K562 (cell line): ENCODE results near the gene HNRNPH3. TPM values are rescaled to one million over a fixed set of nuclear protein-coding genes. Genes with fewer than 3 reads are reported as not detected.

Experiments used
- ATAC-seq: fragments of 200-7000 bp; cut with Tn5 transposase; 3 replicates; pipeline ENCODE4 v1.9.1; 2020; ENCODE audit warnings: moderate library complexity
- BruUV-seq: library from RNA; stranded (reverse); fragments of 400-500 nt; replicated peaks from 2 replicates; lab custom pipeline; 2021; lab: Mats Ljungman, UMichigan
- CTCF ChIA-PET: fragments of 300-600 bp; formaldehyde crosslinking; extraction: SDS; loops from one replicate; lab custom pipeline; 2021; ENCODE audit warnings: low intra/inter-chr PET ratio; lab: Yijun Ruan, JAX
- POLR2A ChIA-PET: fragments of 300-600, 350-650 bp; sonication (Branson Sonifier 250); formaldehyde crosslinking; extraction: SDS; loops from one replicate; lab custom pipeline; 2021; ENCODE audit warnings: antibody characterized with exemption, inconsistent platforms; lab: Yijun Ruan, JAX
- DNase-seq, 4 experiments: peaks; one replicate each; pipeline versions ENCODE4 v3.0.0 to v3.0.0-alpha.2; 2011 to 2018; ENCODE audit warnings: low spot score in 3 of 4, mixed read lengths in 3 of 4; ENCODE audit errors: extremely low read depth in 1 of 4
- FAIRE-seq: peaks from 2 replicates; lab custom pipeline; 2011; peaks lifted over from hg19 to GRCh38; lab: Jason Lieb, UNC
- H2AFZ ChIP-seq: 2 replicates; pipeline ENCODE4 v1.6.0; 2011; ENCODE audit warnings: low read depth, low read length, control low read depth, inconsistent platforms
- H3K27ac ChIP-seq: fragments of 200-600 bp; 3 replicates; pipeline ENCODE4 v1.8.0; 2011; ENCODE audit warnings: low read depth, mild to moderate bottlenecking, control low read depth, inconsistent platforms, low read length, moderate library complexity, mixed read lengths; ENCODE audit errors: extremely low read depth
- H3K27me3 ChIP-seq, 2 experiments: fragments of 300-600 bp in 1 of 2; 2 replicates in 1 of 2; 3 replicates in 1 of 2; pipeline versions ENCODE4 v1.6.0 to v1.8.0; 2011; ENCODE audit warnings: inconsistent platforms in 2 of 2, low read length in 2 of 2, mild to moderate bottlenecking in 1 of 2, mixed read lengths in 1 of 2, moderate library complexity in 1 of 2; ENCODE audit not compliant: control insufficient read depth in 2 of 2, insufficient read depth in 2 of 2
- H3K36me3 ChIP-seq: fragments of 300-600 bp; 3 replicates; pipeline ENCODE4 v1.8.0; 2011; ENCODE audit warnings: mild to moderate bottlenecking, low read length, inconsistent platforms; ENCODE audit not compliant: control insufficient read depth, insufficient read depth
- H3K4me1 ChIP-seq, 2 experiments: fragments of 200-600 bp in 1 of 2; replicated peaks in 1 of 2; 2 replicates in 1 of 2; 3 replicates in 1 of 2; pipeline versions ENCODE4 v1.5.1 to v1.8.0; 2011; ENCODE audit warnings: inconsistent platforms in 2 of 2, low read length in 2 of 2, mild to moderate bottlenecking in 1 of 2, mixed read lengths in 1 of 2, moderate library complexity in 1 of 2; ENCODE audit not compliant: control insufficient read depth in 2 of 2, insufficient read depth in 2 of 2
- H3K4me2 ChIP-seq: 2 replicates; pipeline ENCODE4 v1.6.1; 2011; ENCODE audit warnings: low read length, control low read depth, inconsistent platforms, mixed read lengths; ENCODE audit not compliant: insufficient read depth
- H3K4me3 ChIP-seq: fragments of 200-600 bp; sonication (generic), shearing (Covaris generic); 2 replicates; pipeline ENCODE4 v1.5.1; 2016; ENCODE audit warnings: control low read depth, inconsistent platforms
- H3K79me2 ChIP-seq: fragments of 200-600 bp; 3 replicates; pipeline ENCODE4 v1.8.0; 2011; ENCODE audit warnings: low read length, inconsistent platforms; ENCODE audit not compliant: control insufficient read depth, insufficient read depth
- H3K9ac ChIP-seq, 2 experiments: 2 replicates each; pipeline versions ENCODE4 v1.6.0 to v1.6.1; 2011; ENCODE audit warnings: low read depth in 2 of 2, low read length in 2 of 2, control low read depth in 1 of 2, inconsistent platforms in 1 of 2, mild to moderate bottlenecking in 1 of 2, mixed read lengths in 1 of 2; ENCODE audit not compliant: insufficient read depth in 1 of 2
- H3K9me1 ChIP-seq: one replicate; pipeline ENCODE4 v1.6.0; 2011; ENCODE audit warnings: inconsistent platforms, mild to moderate bottlenecking, low read length, moderate library complexity; ENCODE audit not compliant: control insufficient read depth, insufficient read depth
- H3K9me3 ChIP-seq: replicated peaks from 2 replicates; pipeline ENCODE4 v1.5.1; 2011; ENCODE audit warnings: low read depth, low read length, inconsistent platforms; ENCODE audit not compliant: control insufficient read depth, insufficient read depth
- H4K20me1 ChIP-seq: replicated peaks from 2 replicates; pipeline ENCODE4 v1.6.1; 2011; ENCODE audit warnings: low read length, inconsistent platforms, mixed read lengths; ENCODE audit not compliant: control insufficient read depth, insufficient read depth
- EP300 ChIP-seq: IDR thresholded peaks from 2 replicates; pipeline ENCODE4 v1.6.1; 2012; ENCODE audit warnings: low read length, improper control_type of control experiment
- MED1 ChIP-seq: sonication (generic); formaldehyde crosslinking; IDR thresholded peaks from 2 replicates; pipeline ENCODE4 v1.8.1; 2023; ENCODE audit warnings: missing genetic modification reagents, borderline replicate concordance
- MYBL2 ChIP-seq, 2 experiments: fragments of 450-650 bp in 1 of 2; sonication (generic) in 1 of 2; formaldehyde crosslinking in 1 of 2; IDR thresholded peaks; 2 replicates each; pipeline versions ENCODE4 v1.6.1 to v1.8.1; 2017 to 2022; ENCODE audit warnings: borderline replicate concordance in 1 of 2, inconsistent platforms in 1 of 2, low read depth in 1 of 2, mild to moderate bottlenecking in 1 of 2, missing genetic modification reagents in 1 of 2, moderate library complexity in 1 of 2
- MYNN ChIP-seq, 2 experiments: sonication (generic); formaldehyde crosslinking in 1 of 2; IDR thresholded peaks; 2 replicates each; pipeline versions ENCODE4 v1.5.0 to v1.6.1; 2016 to 2020; ENCODE audit warnings: antibody characterized with exemption in 1 of 2, missing genetic modification reagents in 1 of 2
- NEUROD1 ChIP-seq: fragments of 150-350 bp; IDR thresholded peaks from 2 replicates; pipeline ENCODE4 v1.6.1; 2014; ENCODE audit warnings: borderline replicate concordance, low read length, low read depth; ENCODE audit not compliant: partially characterized antibody
- NR2C2 ChIP-seq, 2 experiments: fragments of 200-800 bp in 1 of 2; sonication (Bioruptor generic) in 1 of 2; sonication (generic) in 1 of 2; formaldehyde crosslinking in 1 of 2; IDR thresholded peaks; 2 replicates each; pipeline versions ENCODE4 v1.6.1 to v1.8.0; 2016 to 2022; ENCODE audit warnings: mild to moderate bottlenecking in 1 of 2, missing compliant biosample characterization in 1 of 2, missing genetic modification characterization in 1 of 2, missing genetic modification reagents in 1 of 2
- PHTF2 ChIP-seq: fragments of 250-450 bp; sonication (Bioruptor Pico); IDR thresholded peaks from 2 replicates; pipeline ENCODE4 v1.5.0; 2021; ENCODE audit warnings: mild to moderate bottlenecking
- POLR2AphosphoS5 ChIP-seq: IDR thresholded peaks from 2 replicates; pipeline ENCODE4 v1.6.1; 2011; ENCODE audit warnings: mild to moderate bottlenecking, low read depth, low read length, moderate library complexity; ENCODE audit not compliant: control insufficient read depth, insufficient read depth
- PRMT5 ChIP-seq: sonication (generic); formaldehyde crosslinking; IDR thresholded peaks from 2 replicates; pipeline ENCODE4 v1.5.0; 2020; ENCODE audit warnings: missing genetic modification reagents
- THRAP3 ChIP-seq: fragments of 450-650 bp; IDR thresholded peaks from 2 replicates; pipeline ENCODE4 v1.6.1; 2016; ENCODE audit warnings: mild to moderate bottlenecking, inconsistent platforms, borderline replicate concordance
- ZC3H8 ChIP-seq: fragments of 450-650 bp; IDR thresholded peaks from 2 replicates; pipeline ENCODE4 v1.6.1; 2017
- ZNF217 ChIP-seq: sonication (generic); formaldehyde crosslinking; IDR thresholded peaks from 2 replicates; pipeline ENCODE4 v1.8.0; 2022; ENCODE audit warnings: mild to moderate bottlenecking, missing genetic modification reagents
- ZNF507 ChIP-seq: conservative IDR thresholded peaks from 2 replicates; pipeline ENCODE4 v1.6.1; 2017; ENCODE audit warnings: missing genetic modification characterization, missing compliant biosample characterization
- ZNF57 ChIP-seq: fragments of 450-650 bp; formaldehyde crosslinking; IDR thresholded peaks from 2 replicates; pipeline ENCODE4 v1.4.0; 2020; ENCODE audit warnings: mild to moderate bottlenecking, moderate library complexity
- ZNF586 ChIP-seq: fragments of 450-650 bp; formaldehyde crosslinking; conservative IDR thresholded peaks from 2 replicates; pipeline ENCODE4 v1.4.0; 2020; ENCODE audit warnings: mild to moderate bottlenecking, moderate library complexity
- ZNF699 ChIP-seq: fragments of 250-450 bp; sonication (Bioruptor Pico); IDR thresholded peaks from 2 replicates; pipeline ENCODE4 v1.8.0; 2021; ENCODE audit warnings: mild to moderate bottlenecking, moderate library complexity; ENCODE audit not compliant: insufficient replicate concordance
- WGBS: fragments of 100-300 bp; shearing (Covaris generic); methylation state at CpG from one replicate; pipeline ENCODE4 v1.1.6; 2016; ENCODE audit warnings: low coverage, mixed read lengths; ENCODE audit not compliant: insufficient coverage; ENCODE audit errors: missing lambda C conversion rate; 5-methylcytosine and 5-hydroxymethylcytosine counted together
- in situ Hi-C: fragments of 300-500 bp; cut with MboI; formaldehyde crosslinking; loops from 4 replicates; pipeline ENCODE4 v1.15.0; 2018; ENCODE audit warnings: inconsistent platforms, mixed read lengths
- intact Hi-C: fragments of 100-400 bp; cut with micrococcal nuclease; formaldehyde crosslinking; loops from 2 replicates; pipeline ENCODE4 v1.14.2; 2022
- polyA plus RNA-seq, 8 experiments: library from polyadenylated mRNA; depleted of rRNA in 4 of 8; stranded (reverse) in 5 of 8; unstranded in 3 of 8; fragments of >200 nt; fragmentation: Nextera tagmentation in 2 of 8; fragmentation: Illumina TruSeq in 1 of 8; extraction: Ambion mirVana in 2 of 8; extraction: Trizol in 1 of 8; gene quantifications; 2 replicates each; pipeline versions ENCODE4 v1.2.1 to v1.2.3, GENCODE V29; 2011 to 2014; ENCODE audit warnings: inconsistent platforms in 1 of 8, missing spikeins in 1 of 8
- total RNA-seq, 7 experiments: library from RNA; depleted of rRNA in 6 of 7; stranded (reverse); fragments of >200 nt in 6 of 7; fragmentation: Illumina TruSeq in 2 of 7; extraction: Trizol in 2 of 7; gene quantifications; 2 replicates each; pipeline versions ENCODE4 v1.2.1 to v1.2.3, GENCODE V29; 2011 to 2021; ENCODE audit warnings: low replicate concordance in 1 of 7
- TF ChIP-seq, protein P1 (sequence below), 2 experiments: fragments of 200-800 bp in 1 of 2; sonication (Bioruptor generic) in 1 of 2; sonication (generic) in 1 of 2; formaldehyde crosslinking in 1 of 2; IDR thresholded peaks in 1 of 2; conservative IDR thresholded peaks in 1 of 2; 2 replicates each; pipeline versions ENCODE4 v1.5.0 to v1.6.1; 2016 to 2020; ENCODE audit warnings: missing compliant biosample characterization in 1 of 2, missing genetic modification characterization in 1 of 2, missing genetic modification reagents in 1 of 2
- TF ChIP-seq, protein P2 (sequence below): sonication (generic); formaldehyde crosslinking; IDR thresholded peaks from 2 replicates; pipeline ENCODE4 v1.8.1; 2023; ENCODE audit warnings: mild to moderate bottlenecking, missing genetic modification reagents

Gene HNRNPH3
- total and polyA plus RNA-seq, 9 of the 15 experiments (the other 6 are each of a cell fraction or from before 2014, with no cell fraction given) = 52.8 to 562 (median 152) TPM

GRCh38 chr10:68303849-68304412 lies 27.9 kb upstream of the HNRNPH3 start:
- ATAC-seq = no peak
- H3K27ac ChIP-seq = no peak overlapping the region
- in situ Hi-C loops (loop anchor here (5.0 to 10.0 kb wide), 3 partner anchors 92 to 519 kb away; no protein-coding TSS in a partner anchor), intact Hi-C loops (loop anchor here (5.0 kb wide), 1 partner anchor 142 kb away; no protein-coding TSS in a partner anchor)
- no peaks in the 10 kb centered on the region for H3K9me1 ChIP-seq
- no TSS peak for BruUV-seq
- no peaks in the 10 kb centered on the region for H3K4me1 ChIP-seq
- H3K36me3 ChIP-seq = no peaks in the 10 kb centered on the region
- ChIA-PET CTCF (no interaction called here), POLR2A (interaction anchor here (0.7 kb wide), 1 partner anchor 11 kb away, joined by 4 read pairs; no protein-coding TSS in a partner anchor)
- H3K9ac ChIP-seq = no peak overlapping the region
- H3K9me3 ChIP-seq = no peaks in the 10 kb centered on the region
- H4K20me1 ChIP-seq = no peaks in the 10 kb centered on the region
- H3K4me3 ChIP-seq = no peak overlapping the region
- no peak overlapping the region for H2AFZ ChIP-seq
- H3K27me3 ChIP-seq = no peaks in the 10 kb centered on the region
- no peaks in the 10 kb centered on the region for H3K79me2 ChIP-seq
- 15% methylated on average over 7 of the region's 7 CpGs for WGBS
- DNase-seq = no peak
- no peak overlapping the region for H3K4me2 ChIP-seq
- FAIRE-seq = no peak
- TF ChIP-seq MYBL2 (IDR thresholded peaks at IDR 0.05; ENCODE audit: low read depth) = no peak
- no peak for TF ChIP-seq MYBL2 (CRISPR knock-in tag; IDR thresholded peaks at IDR 0.05; ENCODE audit: borderline replicate concordance)
- no peak for TF ChIP-seq PHTF2 (CRISPR knock-in tag)
- no peak for TF ChIP-seq MED1
- TF ChIP-seq EP300 = no peak
- no peak for TF ChIP-seq ZNF699 (CRISPR knock-in tag)
- TF ChIP-seq MYNN (IDR thresholded peaks at IDR 0.05) = no peak
- no peak for TF ChIP-seq MYNN (CRISPR knock-in tag; IDR thresholded peaks at IDR 0.05)
- TF ChIP-seq PRMT5 (CRISPR knock-in tag) = no peak
- no peak for TF ChIP-seq THRAP3
- no peak for TF ChIP-seq ZNF507 (tag)
- TF ChIP-seq NR2C2 (CRISPR knock-in tag; IDR thresholded peaks at IDR 0.05) = no peak
- TF ChIP-seq NR2C2 (tag; IDR thresholded peaks at IDR 0.05) = no peak
- no peak for TF ChIP-seq ZNF57 (CRISPR knock-in tag)
- no peak for TF ChIP-seq ZNF586 (CRISPR knock-in tag)
- no peak for TF ChIP-seq ZC3H8
- TF ChIP-seq, protein P1, sequence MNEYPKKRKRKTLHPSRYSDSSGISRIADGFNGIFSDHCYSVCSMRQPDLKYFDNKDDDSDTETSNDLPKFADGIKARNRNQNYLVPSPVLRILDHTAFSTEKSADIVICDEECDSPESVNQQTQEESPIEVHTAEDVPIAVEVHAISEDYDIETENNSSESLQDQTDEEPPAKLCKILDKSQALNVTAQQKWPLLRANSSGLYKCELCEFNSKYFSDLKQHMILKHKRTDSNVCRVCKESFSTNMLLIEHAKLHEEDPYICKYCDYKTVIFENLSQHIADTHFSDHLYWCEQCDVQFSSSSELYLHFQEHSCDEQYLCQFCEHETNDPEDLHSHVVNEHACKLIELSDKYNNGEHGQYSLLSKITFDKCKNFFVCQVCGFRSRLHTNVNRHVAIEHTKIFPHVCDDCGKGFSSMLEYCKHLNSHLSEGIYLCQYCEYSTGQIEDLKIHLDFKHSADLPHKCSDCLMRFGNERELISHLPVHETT (CRISPR knock-in tag; conservative IDR thresholded peaks at IDR 0.05 in 1 of 2, IDR thresholded peaks at IDR 0.05 in 1 of 2) = no peak
- no peak for TF ChIP-seq POLR2AphosphoS5
- no peak for TF ChIP-seq ZNF217 (CRISPR knock-in tag)
- TF ChIP-seq NEUROD1 = no peak
- TF ChIP-seq, protein P2, sequence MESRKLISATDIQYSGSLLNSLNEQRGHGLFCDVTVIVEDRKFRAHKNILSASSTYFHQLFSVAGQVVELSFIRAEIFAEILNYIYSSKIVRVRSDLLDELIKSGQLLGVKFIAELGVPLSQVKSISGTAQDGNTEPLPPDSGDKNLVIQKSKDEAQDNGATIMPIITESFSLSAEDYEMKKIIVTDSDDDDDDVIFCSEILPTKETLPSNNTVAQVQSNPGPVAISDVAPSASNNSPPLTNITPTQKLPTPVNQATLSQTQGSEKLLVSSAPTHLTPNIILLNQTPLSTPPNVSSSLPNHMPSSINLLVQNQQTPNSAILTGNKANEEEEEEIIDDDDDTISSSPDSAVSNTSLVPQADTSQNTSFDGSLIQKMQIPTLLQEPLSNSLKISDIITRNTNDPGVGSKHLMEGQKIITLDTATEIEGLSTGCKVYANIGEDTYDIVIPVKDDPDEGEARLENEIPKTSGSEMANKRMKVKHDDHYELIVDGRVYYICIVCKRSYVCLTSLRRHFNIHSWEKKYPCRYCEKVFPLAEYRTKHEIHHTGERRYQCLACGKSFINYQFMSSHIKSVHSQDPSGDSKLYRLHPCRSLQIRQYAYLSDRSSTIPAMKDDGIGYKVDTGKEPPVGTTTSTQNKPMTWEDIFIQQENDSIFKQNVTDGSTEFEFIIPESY (CRISPR knock-in tag) = no peak
